Suprapubic skin (tissue), 4 donors: ENCODE data around the gene MAF. TPM values are rescaled to one million over a fixed set of nuclear protein-coding genes. Genes with fewer than 3 reads are reported as not detected.

Experiments used
- DNase-seq, 2 donors: peaks; one replicate each; pipeline ENCODE4 v3.0.0-alpha.2; 2019; ENCODE audit warnings: low spot score in 2 of 2
- H3K27ac ChIP-seq: fragments of 200-600 bp; sonication (generic); one replicate; pipeline ENCODE4 v1.5.1; 2019
- H3K27me3 ChIP-seq: fragments of 200-600 bp; sonication (generic); one replicate; pipeline ENCODE4 v1.5.1; 2019
- H3K36me3 ChIP-seq: fragments of 200-600 bp; sonication (generic); one replicate; pipeline ENCODE4 v1.5.1; 2019
- H3K4me1 ChIP-seq: fragments of 200-600 bp; sonication (generic); one replicate; pipeline ENCODE4 v1.5.1; 2019
- H3K4me3 ChIP-seq: fragments of 200-600 bp; sonication (generic); one replicate; pipeline ENCODE4 v1.5.1; 2019; ENCODE audit warnings: mild to moderate bottlenecking
- H3K9me3 ChIP-seq: fragments of 200-600 bp; sonication (generic); one replicate; pipeline ENCODE4 v1.5.1; 2019
- EP300 ChIP-seq: sonication (generic); formaldehyde crosslinking; IDR thresholded peaks from one replicate; pipeline ENCODE4 v1.6.1; 2017; ENCODE audit warnings: antibody characterized with exemption
- POLR2A ChIP-seq, 2 donors: fragments of 450-650 bp; IDR thresholded peaks; one replicate each; pipeline ENCODE4 v1.6.1; 2017; ENCODE audit warnings: antibody characterized with exemption in 2 of 2, mild to moderate bottlenecking in 2 of 2, moderate library complexity in 2 of 2
- POLR2AphosphoS5 ChIP-seq, 3 donors: sonication (generic); formaldehyde crosslinking; IDR thresholded peaks; one replicate each; pipeline ENCODE4 v1.6.1; 2017; ENCODE audit warnings: antibody characterized with exemption in 3 of 3
- WGBS: methylation state at CpG from one replicate; pipeline ENCODE4 v1.1.5; 2018; 5-methylcytosine and 5-hydroxymethylcytosine counted together
- total RNA-seq, 4 donors: library from RNA; depleted of rRNA; stranded (reverse); fragments of >200 nt; gene quantifications; one replicate each; pipeline ENCODE4 v1.1.0, GENCODE V29; 2016
- TF ChIP-seq, protein P1 (sequence below), 2 donors: fragments of 200-600 bp in 1 of 2; fragments of 450-650 bp in 1 of 2; sonication (generic) in 1 of 2; IDR thresholded peaks; one replicate each; pipeline ENCODE4 v1.5.1; 2016 to 2019; ENCODE audit warnings: antibody characterized with exemption in 2 of 2, mild to moderate bottlenecking in 1 of 2, moderate library complexity in 1 of 2

The MAF gene
- total RNA-seq, 4 donors from 2014 or later: 83.6 to 135 (median 114) TPM

DNA sequence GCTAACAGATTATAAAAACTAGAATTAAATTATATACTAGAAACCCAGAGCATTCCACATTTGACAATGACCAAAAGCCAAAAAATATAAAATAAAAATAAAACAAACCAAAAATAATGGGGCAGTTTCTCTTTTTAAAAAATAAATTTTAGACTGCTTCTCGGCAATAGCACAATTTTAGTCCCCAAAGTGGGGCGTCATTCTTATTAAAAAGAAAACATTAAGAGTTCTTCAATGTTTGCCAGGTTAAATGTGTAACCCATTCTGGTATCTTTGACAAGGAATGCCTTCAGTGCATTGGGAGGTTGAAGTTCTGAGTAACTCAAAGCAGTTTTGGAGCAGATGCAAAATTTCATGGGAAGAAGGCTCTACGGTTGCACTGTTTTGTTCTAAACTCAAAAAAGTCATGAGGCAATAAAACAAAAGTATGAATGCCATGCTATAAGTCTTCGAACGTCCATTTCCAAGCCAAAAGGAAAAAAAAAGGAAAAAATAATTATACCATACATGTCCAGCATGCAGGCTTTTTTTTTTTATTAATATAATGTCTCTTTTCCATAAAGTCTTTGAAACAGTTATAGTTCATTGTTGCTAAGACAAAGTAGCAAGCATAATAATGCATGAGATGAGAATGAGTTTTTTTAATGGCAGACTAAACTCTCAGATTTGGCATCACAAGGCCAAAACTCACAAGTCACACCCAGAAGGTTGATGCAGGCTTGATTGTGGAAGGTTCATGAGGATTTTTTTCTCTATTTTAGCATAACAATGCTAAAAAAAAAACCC, 3.1 kb downstream of the MAF start:
- H3K9me3 ChIP-seq: no peaks in the 10 kb centered on the region
- H3K4me1 ChIP-seq: peaks cover 44% of the 10 kb centered on the region
- 19% methylated on average over 5 of the region's 5 CpGs for WGBS

DNA sequence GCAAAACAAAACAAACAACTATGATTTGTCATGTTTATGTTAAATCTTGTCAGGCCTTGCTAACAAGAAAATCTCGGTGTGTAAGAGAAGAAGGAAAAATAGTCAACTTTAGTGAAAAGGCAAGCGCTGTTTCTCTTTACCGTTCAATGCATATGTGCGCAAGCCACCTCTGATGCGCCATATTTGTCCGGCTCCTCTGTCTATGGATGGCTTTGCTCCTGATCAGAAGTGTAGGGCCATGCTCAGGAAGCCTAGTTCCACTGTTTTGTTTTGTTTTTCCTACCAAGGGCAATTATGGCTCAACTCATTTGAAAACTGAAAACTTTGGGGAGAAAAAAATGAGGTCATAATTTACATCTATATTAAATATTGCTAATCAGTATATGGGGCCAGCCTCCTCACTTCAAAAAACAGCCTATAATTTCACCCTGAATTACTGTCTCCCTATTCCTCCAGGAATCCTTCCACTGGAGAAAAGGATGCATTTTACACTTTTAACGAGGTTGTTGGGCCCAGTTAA, 4.5 kb downstream of the MAF start:
- TF ChIP-seq, protein P1, sequence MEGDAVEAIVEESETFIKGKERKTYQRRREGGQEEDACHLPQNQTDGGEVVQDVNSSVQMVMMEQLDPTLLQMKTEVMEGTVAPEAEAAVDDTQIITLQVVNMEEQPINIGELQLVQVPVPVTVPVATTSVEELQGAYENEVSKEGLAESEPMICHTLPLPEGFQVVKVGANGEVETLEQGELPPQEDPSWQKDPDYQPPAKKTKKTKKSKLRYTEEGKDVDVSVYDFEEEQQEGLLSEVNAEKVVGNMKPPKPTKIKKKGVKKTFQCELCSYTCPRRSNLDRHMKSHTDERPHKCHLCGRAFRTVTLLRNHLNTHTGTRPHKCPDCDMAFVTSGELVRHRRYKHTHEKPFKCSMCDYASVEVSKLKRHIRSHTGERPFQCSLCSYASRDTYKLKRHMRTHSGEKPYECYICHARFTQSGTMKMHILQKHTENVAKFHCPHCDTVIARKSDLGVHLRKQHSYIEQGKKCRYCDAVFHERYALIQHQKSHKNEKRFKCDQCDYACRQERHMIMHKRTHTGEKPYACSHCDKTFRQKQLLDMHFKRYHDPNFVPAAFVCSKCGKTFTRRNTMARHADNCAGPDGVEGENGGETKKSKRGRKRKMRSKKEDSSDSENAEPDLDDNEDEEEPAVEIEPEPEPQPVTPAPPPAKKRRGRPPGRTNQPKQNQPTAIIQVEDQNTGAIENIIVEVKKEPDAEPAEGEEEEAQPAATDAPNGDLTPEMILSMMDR (IDR thresholded peaks at IDR 0.05): no peak
- TF ChIP-seq EP300 (no peak), POLR2AphosphoS5 (IDR thresholded peaks at IDR 0.05) (no peak), POLR2A (IDR thresholded peaks at IDR 0.05) (no peak)
- Histone ChIP-seq H3K9me3 (no peaks in the 10 kb centered on the region), H3K36me3 (no peaks in the 10 kb centered on the region), H3K27ac (peak overlapping the region; percentile 94), H3K27me3 (no peaks in the 10 kb centered on the region), H3K4me1 (peaks cover 46% of the 10 kb centered on the region), H3K4me3 (peak overlapping the region; percentile 74)
- WGBS: 43% methylated on average over 7 of the region's 7 CpGs
- no peak for DNase-seq

More for the DNA sequence above, 3.1 kb downstream of the MAF start:
- H3K27me3 ChIP-seq: no peaks in the 10 kb centered on the region
- peak overlapping the region; percentile 74 for H3K4me3 ChIP-seq
- peak overlapping the region; percentile 94 for H3K27ac ChIP-seq
- TF ChIP-seq POLR2AphosphoS5 (IDR thresholded peaks at IDR 0.05) (no peak), POLR2A (IDR thresholded peaks at IDR 0.05) (no peak)
- TF ChIP-seq, protein P1 (IDR thresholded peaks at IDR 0.05): no peak
- DNase-seq: no peak
- H3K36me3 ChIP-seq: no peaks in the 10 kb centered on the region

DNA sequence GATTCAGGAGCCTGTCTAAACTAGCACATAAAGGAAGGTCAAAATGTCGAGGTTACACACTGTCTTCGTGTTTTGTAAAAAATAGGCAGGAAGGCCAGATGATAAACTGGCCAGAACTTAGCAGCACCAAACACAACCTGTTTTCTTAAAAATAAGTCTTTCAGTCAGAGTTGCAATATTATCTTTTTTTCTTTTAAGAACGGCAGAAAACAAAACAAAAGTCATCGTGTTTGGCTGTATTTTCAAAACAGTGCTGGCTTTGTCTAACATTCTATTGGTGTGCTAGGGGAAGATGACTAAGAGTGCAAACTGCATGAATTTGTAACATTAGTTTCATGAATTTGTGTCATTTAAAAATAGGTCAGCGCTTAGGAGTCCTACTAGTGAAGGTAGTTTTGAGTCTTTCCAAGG, 5.3 kb downstream of the MAF start:
- Histone ChIP-seq H3K36me3 (no peaks in the 10 kb centered on the region), H3K27me3 (no peaks in the 10 kb centered on the region), H3K9me3 (no peaks in the 10 kb centered on the region), H3K27ac (peak overlapping the region; percentile 94), H3K4me3 (peak overlapping the region; percentile 74), H3K4me1 (peaks cover 46% of the 10 kb centered on the region)
- DNase-seq: no peak
- WGBS: 22% methylated on average over 5 of the region's 5 CpGs
- TF ChIP-seq, protein P1 (IDR thresholded peaks at IDR 0.05): no peak
- no peak for TF ChIP-seq POLR2A (IDR thresholded peaks at IDR 0.05)
- no peak for TF ChIP-seq EP300
- no peak for TF ChIP-seq POLR2AphosphoS5 (IDR thresholded peaks at IDR 0.05)

DNA sequence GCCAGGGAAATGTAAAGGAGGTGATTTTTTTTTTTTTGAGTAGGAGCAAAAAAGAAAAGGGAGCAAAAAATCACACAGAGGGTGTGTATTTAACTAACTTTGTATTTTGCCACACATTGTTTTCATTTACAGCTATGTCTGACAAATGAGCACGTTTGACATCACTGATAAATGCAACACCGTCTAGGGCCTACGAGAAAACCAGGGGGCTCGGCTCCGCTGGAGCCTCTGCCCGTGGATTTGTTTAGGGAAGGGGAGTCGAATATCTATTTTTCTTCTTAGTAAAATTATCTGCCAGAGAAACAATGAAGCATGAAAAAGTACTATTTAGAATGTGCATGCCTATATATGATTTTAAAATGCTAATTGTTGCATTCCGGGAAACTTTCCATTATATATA, 6.8 kb downstream of the MAF start:
- Histone ChIP-seq H3K4me1 (peaks cover 59% of the 10 kb centered on the region), H3K27me3 (no peaks in the 10 kb centered on the region), H3K9me3 (no peaks in the 10 kb centered on the region), H3K36me3 (no peaks in the 10 kb centered on the region), H3K27ac (peak overlapping the region; percentile 94), H3K4me3 (peak overlapping the region; percentile 74)
- TF ChIP-seq POLR2A (IDR thresholded peaks at IDR 0.05): no peak
- no peak for TF ChIP-seq POLR2AphosphoS5 (IDR thresholded peaks at IDR 0.05)
- TF ChIP-seq EP300: no peak
- TF ChIP-seq, protein P1 (IDR thresholded peaks at IDR 0.05): no peak
- 58% methylated on average over 8 of the region's 8 CpGs for WGBS
- no peak for DNase-seq

DNA sequence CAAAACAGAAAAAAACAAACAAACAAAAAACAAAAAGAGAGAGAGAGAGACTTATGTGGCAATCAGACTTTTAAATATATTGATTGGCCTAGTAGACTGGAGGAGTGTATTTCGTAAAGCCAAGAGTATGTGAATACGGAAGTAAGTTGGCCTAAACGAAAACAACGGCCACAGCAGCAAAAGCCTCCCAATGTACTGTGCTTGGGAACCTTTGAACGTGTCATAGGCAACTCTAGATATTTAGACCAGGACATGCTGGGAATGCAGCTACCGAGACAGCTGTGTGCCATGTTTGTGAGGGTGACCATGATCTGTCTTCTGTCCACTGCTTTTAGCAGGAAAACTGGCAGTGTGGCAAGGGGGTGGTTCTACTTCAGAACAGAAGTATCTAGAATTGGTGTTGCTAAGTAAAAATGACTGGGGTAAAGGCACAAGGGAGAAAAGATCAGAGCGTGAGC, 7.4 kb downstream of the MAF start:
- Histone ChIP-seq H3K9me3 (no peaks in the 10 kb centered on the region), H3K27ac (peak overlapping the region; percentile 94), H3K36me3 (no peaks in the 10 kb centered on the region), H3K4me1 (peaks cover 60% of the 10 kb centered on the region), H3K4me3 (peak overlapping the region; percentile 74), H3K27me3 (no peaks in the 10 kb centered on the region)
- no peak for DNase-seq
- WGBS: 26% methylated on average over 7 of the region's 7 CpGs
- no peak for TF ChIP-seq POLR2A (IDR thresholded peaks at IDR 0.05)
- TF ChIP-seq, protein P1 (IDR thresholded peaks at IDR 0.05): no peak
- no peak for TF ChIP-seq POLR2AphosphoS5 (IDR thresholded peaks at IDR 0.05)
- TF ChIP-seq EP300: no peak
